ENCODE measurements around the gene SEMA6B.

Gene SEMA6B

GRCh38 chr19:4507804-4508203 lies 51.7 kb downstream of the SEMA6B start:
- no peak for DNase-seq (ENCODE audit: low spot score)

- DNase-seq (ENCODE audit: low spot score) = no peak
These were observed 52.4 kb downstream of the SEMA6B start for GRCh38 chr19:4507150-4507452.

GRCh38 chr19:4506449-4507149 lies 52.9 kb downstream of the SEMA6B start:
- DNase-seq (ENCODE audit: low spot score) = peak; percentile 6

GRCh38 chr19:4505570-4506448 lies 53.7 kb downstream of the SEMA6B start:
- DNase-seq (ENCODE audit: low spot score) = no peak

GRCh38 chr19:4504891-4505569 lies 54.5 kb downstream of the SEMA6B start:
- no peak for DNase-seq (ENCODE audit: low spot score)

- no peak for DNase-seq (ENCODE audit: low spot score)
These were observed 55.2 kb downstream of the SEMA6B start for GRCh38 chr19:4504297-4504701.

GRCh38 chr19:4503825-4504170 lies 55.7 kb downstream of the SEMA6B start:
- no peak for DNase-seq (ENCODE audit: low spot score)

- DNase-seq (ENCODE audit: low spot score) = no peak
These were observed 56.2 kb downstream of the SEMA6B start for GRCh38 chr19:4503132-4503824.

GRCh38 chr19:4502282-4503131 lies 57.0 kb downstream of the SEMA6B start:
- no peak for DNase-seq (ENCODE audit: low spot score)

GRCh38 chr19:4501691-4502090 lies 57.8 kb downstream of the SEMA6B start:
- DNase-seq (ENCODE audit: low spot score) = no peak

GRCh38 chr19:4500841-4501591 lies 58.5 kb downstream of the SEMA6B start:
- no peak for DNase-seq (ENCODE audit: low spot score)

GRCh38 chr19:4499855-4500254 lies 59.6 kb downstream of the SEMA6B start:
- no peak for DNase-seq (ENCODE audit: low spot score)

- no peak for DNase-seq (ENCODE audit: low spot score)
These were observed 60.2 kb downstream of the SEMA6B start for GRCh38 chr19:4499318-4499717.

- DNase-seq (ENCODE audit: low spot score) = no peak
These were observed 60.8 kb downstream of the SEMA6B start for GRCh38 chr19:4498694-4499093.

GRCh38 chr19:4497770-4498389 lies 61.6 kb downstream of the SEMA6B start:
- no peak for DNase-seq (ENCODE audit: low spot score)

- no peak for DNase-seq (ENCODE audit: low spot score)
These were observed 63.2 kb downstream of the SEMA6B start for GRCh38 chr19:4496304-4496703.

- DNase-seq (ENCODE audit: low spot score) = no peak
These were observed 64.0 kb downstream of the SEMA6B start for GRCh38 chr19:4495471-4495870.

- DNase-seq (ENCODE audit: low spot score) = no peak
These were observed 64.8 kb downstream of the SEMA6B start for GRCh38 chr19:4494691-4495064.

GRCh38 chr19:4493929-4494690 lies 65.4 kb downstream of the SEMA6B start:
- DNase-seq (ENCODE audit: low spot score) = no peak

Measured in activated CD4-positive, alpha-beta T cell treated with anti-CD3 and anti-CD28 coated beads, Interleukin-2, Interleukin-4, amounts not matched to agents 100 ng/mL and 50 ng/mL, durations not matched to agents 16 hours and 8 hours (primary cell).